Left lung (tissue), 10 donors: ENCODE data around the gene MYL11. TPM values are rescaled to one million over a fixed set of nuclear protein-coding genes. Genes with fewer than 3 reads are reported as not detected.

Experiments used
- ATAC-seq: fragments of 200-7000 bp; cut with Tn5 transposase; one replicate; pipeline ENCODE4 v1.9.1; 2020; ENCODE audit warnings: moderate library complexity
- DNase-seq, 4 donors: peaks; one replicate each; pipeline ENCODE4 v3.0.0-alpha.2; 2013 to 2020
- H3K27ac ChIP-seq, 2 donors: fragments of 200-600 bp; sonication (generic) in 1 of 2; one replicate each; pipeline versions ENCODE4 v1.5.0 to v1.8.0; 2020 to 2021
- H3K27me3 ChIP-seq, 2 donors: fragments of 200-600 bp; sonication (generic) in 1 of 2; one replicate each; pipeline versions ENCODE4 v1.5.0 to v1.8.0; 2020 to 2021
- H3K36me3 ChIP-seq, 2 donors: fragments of 200-600 bp; sonication (generic) in 1 of 2; one replicate each; pipeline versions ENCODE4 v1.5.0 to v1.8.0; 2020 to 2021
- H3K4me1 ChIP-seq, 2 donors: fragments of 200-600 bp; one replicate each; pipeline ENCODE4 v1.8.0; 2021
- H3K4me3 ChIP-seq, 2 donors: fragments of 200-600 bp; sonication (generic) in 1 of 2; one replicate each; pipeline versions ENCODE4 v1.5.0 to v1.8.0; 2020 to 2021; ENCODE audit warnings: mild to moderate bottlenecking in 1 of 2
- H3K9me3 ChIP-seq, 2 donors: fragments of 200-600 bp; sonication (generic) in 1 of 2; one replicate each; pipeline versions ENCODE4 v1.5.0 to v1.8.0; 2020 to 2021
- CTCF ChIP-seq, 2 donors: fragments of 200-600 bp; sonication (generic) in 1 of 2; IDR thresholded peaks; one replicate each; pipeline versions ENCODE4 v1.5.0 to v1.8.0; 2021; ENCODE audit warnings: antibody characterized with exemption in 2 of 2
- intact Hi-C, 2 donors: fragments of 100-400 bp; cut with DNase I; formaldehyde crosslinking; loops; one replicate each; pipeline versions ENCODE4 v1.11.2 to v1.14.2; 2022
- polyA plus RNA-seq, 6 donors: library from polyadenylated mRNA; unstranded; fragments of 120-200 nt; gene quantifications; one replicate each; pipeline ENCODE4 v1.2.1, GENCODE V29; 2013; ENCODE audit not compliant: insufficient read length in 6 of 6
- total RNA-seq, 2 donors: library from RNA; stranded (reverse); fragmentation: NEBNext Ultra II Directional; extraction: Animal tissue kit (Norgen Biotek cat#: 25700); gene quantifications; one replicate each; pipeline ENCODE4 v1.2.1, GENCODE V29; 2021
- donor health status: DM: no; HTN: yes; CAD: no.
- donor health status: DM: no; HTN: no; CAD: no.

MYL11 gene
- total and polyA plus RNA-seq, 8 donors, result 0.27 to 1.6 (median 0.71) TPM; not detected in 3

- TF ChIP-seq CTCF (IDR thresholded peaks at IDR 0.05), result no peak
- Histone ChIP-seq H3K36me3 (peaks cover 0 to 17% of the 10 kb centered on the region in 2 donors), H3K27ac (peak overlapping the region in 1 of 2 donors; percentile 78), H3K9me3 (no peaks in the 10 kb centered on the region), H3K4me3 (no peak overlapping the region), H3K4me1 (peaks cover 7 to 51% of the 10 kb centered on the region in 2 donors), H3K27me3 (no peaks in the 10 kb centered on the region)
- intact Hi-C loops, result no loop called here
- ATAC-seq (no peak), DNase-seq (no peak)
Observed at GRCh38 chr16:30398661-30399434, 24.2 kb downstream of the MYL11 start.

GRCh38 chr16:30399435-30400186, 25.0 kb downstream of the MYL11 start:
- H3K36me3 ChIP-seq, result peaks cover 0 to 17% of the 10 kb centered on the region in 2 donors
- ATAC-seq (no peak), DNase-seq (no peak)
- peaks cover 7 to 47% of the 10 kb centered on the region in 2 donors for H3K4me1 ChIP-seq
- H3K27ac ChIP-seq, result peak overlapping the region; percentile 78 to 80
- intact Hi-C loops, result no loop called here
- no peaks in the 10 kb centered on the region for H3K9me3 ChIP-seq
- TF ChIP-seq CTCF (IDR thresholded peaks at IDR 0.05), result no peak
- H3K4me3 ChIP-seq, result peak overlapping the region; percentile 61 to 62
- H3K27me3 ChIP-seq, result no peaks in the 10 kb centered on the region

GRCh38 chr16:30401768-30402425, 27.3 kb downstream of the MYL11 start:
- DNase-seq, result no peak
- Histone ChIP-seq H3K27ac (no peak overlapping the region), H3K9me3 (no peaks in the 10 kb centered on the region), H3K4me1 (peaks cover 0 to 37% of the 10 kb centered on the region in 2 donors), H3K4me3 (no peak overlapping the region), H3K27me3 (no peaks in the 10 kb centered on the region), H3K36me3 (peaks cover 0 to 17% of the 10 kb centered on the region in 2 donors)
- peak; percentile 18 for ATAC-seq
- intact Hi-C loops, result no loop called here
- TF ChIP-seq CTCF (IDR thresholded peaks at IDR 0.05), result no peak

GRCh38 chr16:30406795-30407101, 32.1 kb downstream of the MYL11 start:
- no peaks in the 10 kb centered on the region for H3K27me3 ChIP-seq
- intact Hi-C loops, result no loop called here
- ATAC-seq (no peak), DNase-seq (no peak)
- peaks cover 15 to 31% of the 10 kb centered on the region in 2 donors for H3K4me1 ChIP-seq
- no peaks in the 10 kb centered on the region for H3K36me3 ChIP-seq
- peak overlapping the region; percentile 60 to 95 for H3K4me3 ChIP-seq
- TF ChIP-seq CTCF (IDR thresholded peaks at IDR 0.05), result no peak
- no peaks in the 10 kb centered on the region for H3K9me3 ChIP-seq
- H3K27ac ChIP-seq, result peak overlapping the region; percentile 76 to 80
